Stimulated activated CD8-positive, alpha-beta memory T cell treated with anti-CD3 and anti-CD28 coated beads, Interleukin-4, amount 100 ng/mL, for 24 hours (primary cell): Measurements from ENCODE around the gene SULT1B1.

Experiments
- DNase-seq: peaks from one replicate; pipeline ENCODE4 v3.0.0-alpha.2; 2020; ENCODE audit warnings: low read depth

The SULT1B1 gene

DNA sequence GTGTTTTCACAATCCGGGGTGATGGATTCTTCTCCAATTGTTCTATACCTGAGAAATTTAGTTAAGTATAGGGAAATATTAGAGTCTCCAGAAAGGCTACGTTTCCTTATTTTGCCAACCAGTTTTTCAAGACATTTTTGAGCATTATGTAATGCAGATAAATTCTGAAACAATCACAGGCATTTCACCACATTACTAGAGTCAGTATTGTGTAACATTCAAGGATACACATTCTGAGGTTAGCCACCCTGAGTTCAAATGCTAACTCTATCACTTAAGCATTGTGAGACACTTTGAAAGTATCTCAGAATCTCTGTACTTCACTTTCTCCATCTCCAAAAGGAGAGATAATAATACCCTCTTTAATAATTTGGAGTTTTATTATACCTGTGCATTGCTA lies 10.6 kb downstream of the SULT1B1 start:
- DNase-seq: no peak

DNA sequence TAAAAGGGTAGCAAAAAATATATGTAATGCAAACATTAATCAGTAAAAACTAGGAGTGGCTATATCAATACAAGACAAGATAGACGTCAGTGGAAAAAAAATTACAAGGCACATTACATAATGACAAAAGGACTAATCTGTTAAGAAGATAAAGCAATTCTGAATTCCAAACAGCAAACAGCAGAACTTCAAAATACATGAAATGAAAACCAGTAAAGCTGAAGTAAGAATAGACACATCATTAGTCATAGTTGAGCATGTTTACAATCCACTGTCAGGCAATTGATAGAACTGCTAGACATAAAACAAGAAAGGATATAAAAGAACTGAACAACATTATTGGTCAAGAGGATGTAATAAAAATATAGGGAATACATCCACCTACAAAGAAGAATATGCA lies 12.2 kb downstream of the SULT1B1 start:
- no peak for DNase-seq

DNA sequence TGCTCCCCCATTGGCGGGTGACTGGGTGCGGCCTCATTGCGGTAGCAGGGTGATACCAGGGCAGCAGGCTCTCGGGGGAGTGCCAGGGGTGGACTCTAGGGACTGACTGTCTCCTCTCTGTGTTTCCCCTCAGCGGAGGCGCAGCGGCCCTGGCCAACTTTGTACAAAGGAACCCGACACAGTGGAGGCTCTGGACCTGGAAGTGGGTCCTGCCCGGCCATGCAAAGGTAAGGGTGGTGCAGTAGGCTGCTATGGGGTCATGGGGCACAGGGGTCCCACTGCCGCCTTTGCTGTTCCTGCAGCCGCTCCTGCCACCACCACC lies 16.3 kb downstream of the SULT1B1 start:
- no peak for DNase-seq

DNA sequence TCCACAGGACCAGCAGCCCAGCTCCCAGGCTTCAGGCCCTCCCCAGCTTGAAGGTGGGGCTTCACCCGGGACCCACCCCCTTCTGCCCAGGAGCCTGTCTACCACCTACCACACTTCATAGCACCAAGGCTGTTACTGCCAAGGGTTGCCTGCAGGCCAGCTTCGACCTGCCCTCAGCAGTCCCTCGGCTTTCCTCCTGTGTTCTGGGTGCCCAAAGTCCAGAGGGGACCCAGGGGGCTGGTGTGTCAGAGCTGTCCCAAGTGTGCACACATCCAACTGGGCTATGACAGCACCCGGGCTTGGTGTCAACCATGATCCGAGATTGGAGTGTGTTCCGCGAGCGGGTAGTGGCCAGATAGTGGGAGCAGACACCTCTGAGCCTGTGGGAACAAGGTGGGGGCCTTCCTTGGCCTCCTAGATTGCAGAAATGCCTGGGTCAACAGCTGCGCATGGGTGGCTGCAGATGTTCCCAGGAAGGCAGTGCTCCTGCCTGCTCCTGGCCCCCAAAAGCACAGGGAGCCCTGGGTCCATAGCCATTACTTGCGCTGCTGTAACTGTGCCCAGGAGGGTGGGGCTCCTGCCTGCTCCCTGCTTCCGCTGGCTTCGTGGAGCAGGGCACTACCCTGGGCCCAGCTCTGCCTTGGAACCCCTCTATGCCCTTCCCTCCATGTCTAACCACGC lies 16.8 kb downstream of the SULT1B1 start:
- no peak for DNase-seq

DNA sequence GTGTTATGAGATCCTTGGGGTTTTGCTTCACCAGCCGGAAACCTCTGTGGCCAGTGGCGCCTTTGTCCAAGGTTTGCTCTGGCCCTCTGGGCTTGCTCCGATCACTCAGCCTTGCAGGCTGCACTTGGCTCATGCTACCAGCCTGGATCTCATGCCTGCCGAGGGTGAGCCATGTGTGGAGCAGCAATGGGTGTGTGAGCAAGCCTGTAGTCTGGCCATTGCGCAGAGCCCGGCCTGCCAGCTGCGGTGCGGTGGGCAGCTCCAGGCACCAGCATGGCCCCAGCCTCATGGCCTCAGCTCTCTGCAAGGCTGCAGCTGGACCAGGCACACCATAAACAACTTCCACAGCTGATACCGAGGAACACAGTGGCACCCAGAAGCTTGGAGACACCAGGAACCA lies 17.8 kb downstream of the SULT1B1 start:
- DNase-seq: no peak

DNA sequence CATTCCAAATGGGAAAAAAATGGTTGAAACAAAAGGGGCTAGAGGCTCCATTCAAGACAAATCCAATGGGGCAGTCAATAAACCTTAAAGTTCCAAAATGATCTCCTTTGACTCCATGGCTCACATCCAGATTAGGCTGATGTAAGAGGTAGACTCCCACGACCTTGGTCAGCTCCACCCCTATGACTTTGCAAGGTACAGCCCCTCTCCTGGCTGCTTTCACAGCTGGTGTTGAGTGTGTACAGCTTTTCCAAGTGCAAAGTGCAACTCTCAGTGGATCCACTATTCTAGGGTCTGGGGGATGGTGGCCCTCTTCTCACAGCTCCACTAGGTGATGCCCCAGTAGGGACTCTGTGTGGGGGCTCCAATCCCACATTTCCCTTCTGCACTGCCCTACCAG lies 21.5 kb downstream of the SULT1B1 start:
- DNase-seq: no peak

DNA sequence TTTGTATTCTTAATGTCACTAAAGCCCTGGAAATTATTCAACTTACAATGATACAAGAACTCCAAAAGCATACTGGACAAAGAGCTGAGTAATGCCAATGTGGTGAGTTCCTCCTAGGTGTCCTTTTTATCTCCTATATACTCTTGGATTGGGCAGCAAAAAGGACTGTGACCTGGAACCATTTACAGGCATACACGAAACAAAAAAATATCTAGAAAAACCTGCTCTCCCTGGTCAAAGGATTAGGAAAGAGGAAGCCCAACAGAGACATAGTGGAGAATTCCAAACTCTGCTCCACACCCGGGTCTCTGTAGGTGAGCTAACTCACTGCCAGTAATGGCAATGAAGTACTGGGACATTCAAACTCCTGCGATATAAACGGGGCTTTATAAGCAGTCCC lies 25.3 kb downstream of the SULT1B1 start:
- no peak for DNase-seq

DNA sequence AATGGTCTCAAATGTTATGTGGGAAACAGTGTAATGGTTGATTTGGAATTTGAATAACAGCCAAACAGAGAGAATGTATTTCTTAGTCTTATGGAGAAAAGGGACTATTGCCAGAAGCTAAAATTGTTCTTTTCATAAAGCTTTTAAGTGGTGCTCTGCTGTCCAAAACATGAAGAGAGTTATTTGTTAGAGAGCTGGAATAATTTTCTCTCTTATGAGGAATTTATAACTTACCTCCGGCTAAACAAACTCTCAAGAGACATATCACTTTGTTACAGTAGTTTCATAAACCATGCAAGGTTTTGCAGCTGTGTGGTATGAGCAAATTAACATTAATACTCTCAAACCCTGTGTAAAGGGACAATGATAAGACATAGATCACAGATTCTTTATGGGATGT lies 28.6 kb downstream of the SULT1B1 start:
- DNase-seq: no peak

DNA sequence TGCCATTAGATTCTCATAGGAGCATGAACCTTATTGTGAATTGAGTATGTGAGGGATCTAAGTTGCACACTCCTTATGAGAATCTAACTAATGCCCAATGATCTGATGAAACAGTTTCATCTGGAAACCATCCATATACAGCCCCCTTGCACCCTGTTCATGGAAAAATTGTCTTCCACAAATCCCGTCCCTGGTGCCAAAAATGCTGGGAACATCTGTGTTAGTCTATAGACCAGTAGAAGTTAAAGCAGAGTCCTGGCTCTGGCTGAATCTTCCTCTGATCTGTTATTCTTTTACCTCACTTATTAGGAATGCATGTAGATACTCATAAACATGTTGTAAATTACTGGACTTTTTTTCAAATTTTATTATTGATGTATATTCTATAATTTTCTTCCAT lies 29.2 kb downstream of the SULT1B1 start:
- no peak for DNase-seq

DNA sequence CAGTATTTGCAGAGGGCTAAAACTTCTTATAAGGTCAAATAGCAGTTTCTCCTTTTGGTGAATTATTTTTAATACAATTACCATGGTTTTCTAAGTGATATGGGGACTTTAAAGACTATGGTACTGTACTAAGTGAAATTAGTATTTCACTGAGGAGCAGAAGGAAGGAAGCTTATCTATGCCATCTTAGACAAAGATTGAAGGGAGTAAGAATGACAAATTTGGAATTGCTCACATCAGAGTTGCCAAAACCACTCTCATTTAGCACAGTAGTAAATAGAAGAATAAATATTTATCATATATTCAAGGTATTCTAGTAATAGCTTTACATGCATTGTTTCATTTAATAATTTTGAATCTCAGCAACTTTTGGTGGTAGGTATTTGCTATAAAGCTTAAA lies 30.4 kb downstream of the SULT1B1 start:
- DNase-seq: no peak

DNA sequence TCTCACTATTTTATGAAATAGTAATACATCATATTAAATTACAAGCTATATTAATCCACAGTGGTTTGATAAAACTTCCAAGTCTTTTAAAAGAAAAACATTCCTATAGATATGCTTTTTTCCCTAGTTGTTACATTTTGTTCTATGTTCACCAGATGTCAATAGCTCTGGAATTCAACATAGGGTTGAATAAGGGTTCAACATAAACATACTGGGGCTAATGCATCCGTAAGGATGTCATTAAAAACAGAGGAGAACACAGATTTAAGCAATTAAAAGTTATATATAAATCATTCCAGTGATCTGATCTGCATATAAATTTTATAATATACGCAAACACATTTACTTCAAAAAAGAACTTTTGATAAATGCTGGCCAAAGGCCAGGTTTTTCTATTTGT lies 32.5 kb downstream of the SULT1B1 start:
- DNase-seq: no peak

DNA sequence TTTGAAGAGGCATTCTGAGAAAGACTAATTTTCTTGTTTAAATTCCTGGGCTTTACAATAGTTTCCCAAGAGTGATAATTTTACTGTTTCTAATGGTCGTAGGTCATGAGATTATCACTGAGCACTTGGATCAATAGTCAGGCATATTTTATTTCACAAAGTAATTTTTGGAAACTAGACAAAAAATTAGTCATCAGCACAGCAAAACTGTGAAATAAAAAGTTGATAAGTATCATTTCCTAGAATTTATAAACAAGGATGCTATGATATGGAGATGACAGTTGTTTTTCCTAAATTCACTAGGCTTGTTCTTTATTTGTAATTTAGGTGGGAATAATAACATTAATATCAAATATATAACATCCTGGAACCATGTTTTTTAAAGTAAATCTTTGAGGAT lies 33.0 kb downstream of the SULT1B1 start:
- no peak for DNase-seq

DNA sequence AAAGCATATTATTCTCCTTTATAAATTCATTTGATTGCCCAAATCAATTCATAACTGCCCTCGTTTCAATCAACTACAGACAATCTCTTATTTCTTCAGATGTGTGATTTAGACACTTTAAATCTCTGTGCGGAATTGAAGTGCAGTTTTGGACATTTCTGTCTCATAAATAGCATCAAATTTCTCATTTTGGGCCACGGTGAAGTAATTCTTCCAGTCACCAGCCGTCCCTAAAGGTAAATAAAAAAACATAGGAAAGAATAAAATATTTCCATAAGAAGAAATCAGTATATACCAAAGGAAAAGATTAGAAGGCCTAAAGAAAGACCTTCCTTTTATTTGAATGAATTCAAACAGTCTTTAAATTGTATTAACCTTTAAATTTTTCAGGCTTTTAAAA lies 33.4 kb downstream of the SULT1B1 start:
- DNase-seq: no peak

DNA sequence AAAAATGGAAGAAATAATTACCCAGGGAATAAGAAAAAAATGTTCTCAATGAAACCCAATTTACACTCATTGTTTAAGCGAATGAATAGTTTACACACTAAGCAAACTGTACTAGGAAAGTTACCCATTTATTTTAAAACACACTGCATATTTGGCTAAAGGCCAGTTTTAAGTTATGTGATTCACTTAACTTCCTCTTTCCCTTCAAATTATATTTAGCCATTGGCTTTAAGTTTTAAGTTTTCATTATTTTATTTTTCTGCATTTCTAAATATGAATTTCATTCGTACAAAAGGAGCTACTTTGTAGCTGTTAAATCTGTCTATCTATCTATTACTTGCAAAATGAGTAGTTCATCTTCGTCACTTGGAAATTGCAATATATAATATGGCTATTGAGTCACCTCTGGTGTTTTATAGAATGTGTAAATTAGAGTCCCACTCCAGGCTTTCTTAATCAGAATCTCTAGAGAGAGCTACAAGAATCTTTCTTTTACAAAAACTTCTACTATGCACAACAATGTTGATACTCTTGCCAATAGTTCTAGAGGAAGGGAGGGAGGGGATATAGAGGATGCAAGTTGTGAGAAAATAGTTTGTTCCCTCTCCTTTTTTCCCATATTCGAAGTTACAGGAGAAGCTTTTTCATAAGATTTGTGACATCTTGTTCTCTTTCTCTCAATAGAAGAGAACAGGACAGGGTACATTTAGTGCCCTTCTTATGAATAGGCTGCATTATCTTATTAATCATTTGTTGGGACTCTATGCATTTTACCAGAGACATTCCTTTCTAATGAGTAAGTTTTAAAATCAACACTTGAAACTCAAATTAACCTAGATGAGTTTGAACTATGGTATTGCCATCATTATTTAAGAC lies 41.8 kb downstream of the SULT1B1 start:
- DNase-seq: no peak

DNA sequence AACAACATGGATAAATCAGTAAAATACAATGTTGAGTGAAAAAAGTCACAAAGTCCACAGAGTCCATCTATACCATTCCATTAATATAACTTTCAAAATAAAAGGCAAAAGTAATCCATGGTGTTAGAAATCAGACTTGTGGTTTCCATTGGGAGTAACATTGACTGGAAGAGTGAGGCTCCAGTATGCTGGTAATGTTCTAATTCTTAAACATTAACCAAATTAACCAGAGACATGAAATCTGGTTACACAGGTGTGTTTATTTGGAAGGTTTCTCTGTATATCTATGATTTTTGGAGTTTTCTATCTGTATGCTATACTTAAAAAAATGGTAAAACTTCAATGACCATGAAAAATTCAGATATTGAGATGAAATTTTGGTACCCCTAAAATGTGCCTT lies 42.6 kb downstream of the SULT1B1 start:
- DNase-seq: no peak

DNA sequence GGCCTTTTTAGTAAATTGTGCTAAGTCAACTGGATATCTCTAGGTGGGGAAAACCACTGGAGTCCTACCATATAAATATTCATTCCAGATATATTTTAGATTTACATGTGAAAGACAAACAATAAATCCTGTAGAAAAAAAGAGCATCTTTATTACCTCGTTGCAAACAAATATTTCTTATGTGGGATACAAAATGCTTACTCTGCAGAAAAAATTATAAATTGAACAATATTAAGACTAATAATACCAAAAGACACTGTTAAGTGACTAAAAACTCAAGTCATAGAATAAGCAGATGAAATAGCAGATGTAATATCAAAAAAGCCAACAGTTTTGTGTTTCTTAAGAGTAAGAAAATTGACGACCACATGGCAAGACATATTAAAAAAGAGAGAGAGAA lies 43.8 kb downstream of the SULT1B1 start:
- no peak for DNase-seq

DNA sequence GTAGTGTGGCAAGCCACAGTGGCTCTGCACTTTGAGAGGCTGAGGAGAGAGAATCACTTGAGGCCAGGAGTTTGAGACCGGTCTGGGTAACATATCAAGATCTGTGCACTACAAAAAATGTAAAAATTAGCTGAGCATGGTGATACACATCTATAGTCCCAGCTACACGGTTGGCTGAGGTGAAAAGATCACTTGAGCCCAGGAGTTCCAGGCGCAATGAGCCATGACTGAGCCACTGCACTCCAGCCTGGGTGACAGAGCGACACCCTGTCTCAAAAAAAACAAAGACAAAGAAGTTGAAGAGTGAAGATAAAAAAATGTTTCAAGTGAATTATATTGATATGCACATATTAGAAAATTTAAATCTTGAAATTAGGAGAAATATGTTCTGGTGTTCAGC lies 46.3 kb downstream of the SULT1B1 start:
- no peak for DNase-seq

DNA sequence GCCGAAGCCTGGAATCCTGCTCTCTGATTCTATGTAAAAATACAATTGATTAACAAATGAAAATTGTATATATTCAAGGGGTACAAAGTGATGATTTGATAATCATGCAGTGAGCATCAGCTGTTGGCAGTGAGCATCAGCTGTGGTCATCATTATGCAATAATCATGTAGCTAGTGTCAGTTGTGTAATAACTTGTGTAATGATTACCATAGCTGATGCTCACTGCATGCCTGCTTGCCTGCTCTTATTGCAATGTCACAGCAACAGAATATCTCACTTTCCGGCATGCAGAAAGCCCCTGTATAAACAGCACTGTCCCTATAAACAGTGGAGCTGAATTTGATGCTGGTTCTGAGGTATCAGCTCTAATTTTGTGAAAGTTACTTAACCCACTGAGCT lies 46.8 kb downstream of the SULT1B1 start:
- DNase-seq: no peak

DNA sequence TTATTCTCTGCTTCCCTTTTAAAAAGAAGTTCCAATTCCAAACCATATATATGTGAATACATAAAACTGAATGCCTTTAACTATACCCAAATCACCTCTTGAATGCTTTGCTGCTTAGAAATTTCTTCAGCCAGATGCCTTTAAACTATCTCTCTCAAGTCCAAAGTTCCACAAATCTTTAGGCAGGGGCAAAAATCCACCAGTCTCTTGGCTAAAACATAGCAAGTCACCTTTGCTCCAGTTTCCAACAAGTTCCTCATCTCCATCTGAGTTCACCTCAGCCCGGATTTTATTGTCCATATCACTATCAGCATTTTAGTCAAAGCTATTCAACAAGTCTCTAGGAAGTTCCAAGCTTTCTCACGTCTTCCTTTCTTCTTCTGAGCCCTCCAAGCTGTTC lies 49.8 kb downstream of the SULT1B1 start:
- no peak for DNase-seq

DNA sequence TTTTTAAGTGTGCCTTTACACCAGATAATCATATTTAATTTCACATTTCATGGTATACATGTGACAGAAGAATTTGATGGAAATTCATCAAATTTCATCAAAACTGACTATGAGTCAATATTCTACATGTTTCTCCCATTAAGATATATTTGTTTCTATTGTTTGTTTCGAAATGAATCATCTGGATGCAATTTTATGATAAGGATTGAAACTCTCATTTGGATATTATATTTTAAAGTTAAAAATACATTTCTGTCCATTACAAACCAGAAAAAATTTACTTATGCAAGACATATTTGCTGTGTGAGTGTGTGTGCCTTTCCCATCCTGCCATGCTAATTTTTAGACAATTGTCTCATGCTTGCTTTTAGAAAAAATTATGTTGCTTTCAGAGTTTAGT lies 52.2 kb downstream of the SULT1B1 start:
- no peak for DNase-seq

DNA sequence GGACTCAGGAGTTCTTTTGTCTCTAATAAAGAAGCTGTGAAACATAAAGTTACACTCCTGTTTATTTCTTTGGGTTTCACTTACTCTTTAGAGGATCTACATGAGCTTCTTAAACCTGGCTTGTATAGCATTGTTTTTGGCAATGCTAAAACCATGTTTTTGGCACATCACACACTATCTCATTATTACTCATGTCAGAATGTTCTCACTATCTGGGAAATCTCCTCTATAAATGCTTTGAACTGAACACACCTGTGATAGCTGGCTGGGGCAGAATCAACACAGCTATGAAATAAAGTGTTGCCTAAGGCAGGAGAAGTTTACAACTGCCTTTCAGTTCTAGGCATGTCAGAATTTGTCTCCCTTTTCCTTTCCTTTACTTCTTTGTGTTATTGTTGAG lies 52.6 kb downstream of the SULT1B1 start:
- DNase-seq: no peak

DNA sequence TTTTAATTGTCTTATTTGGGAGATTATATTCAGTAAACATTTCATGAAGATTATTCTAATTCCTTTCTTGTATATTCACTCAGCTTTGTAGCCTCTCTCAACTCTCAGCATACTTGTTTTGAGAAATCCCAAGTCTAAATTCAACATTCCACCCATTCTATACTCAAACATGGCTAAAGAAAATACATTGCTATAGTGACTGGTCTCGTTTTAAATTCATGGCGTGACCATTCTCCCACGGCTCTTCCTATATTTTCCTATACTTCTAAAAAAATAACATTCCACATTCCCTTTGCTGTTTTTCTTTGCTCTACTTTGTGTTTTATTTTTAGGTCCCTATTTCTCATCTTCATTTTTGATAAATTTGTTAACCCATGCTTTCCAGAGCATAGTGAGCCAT lies 58.2 kb downstream of the SULT1B1 start:
- no peak for DNase-seq

DNA sequence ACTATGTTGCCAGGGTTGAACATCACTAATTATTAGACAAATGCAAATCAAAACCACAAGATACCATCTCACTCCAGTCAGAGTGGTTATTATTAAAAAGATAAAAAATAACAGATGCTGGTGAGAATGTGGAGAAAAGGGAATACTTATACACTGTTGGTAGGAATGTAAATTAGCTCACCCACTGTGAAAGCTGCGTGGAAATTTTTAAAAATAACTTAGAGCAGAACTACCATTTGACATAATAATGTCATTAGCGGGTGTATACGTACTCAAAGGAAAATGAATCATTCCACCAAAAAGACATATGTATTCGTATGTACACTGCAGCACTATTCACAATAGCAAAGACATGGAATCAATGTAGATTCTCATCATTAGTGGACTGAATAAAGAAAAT lies 58.7 kb downstream of the SULT1B1 start:
- DNase-seq: no peak
